T-cell (primary cell): ENCODE results near the gene D2HGDH. TPM values are rescaled to one million over a fixed set of nuclear protein-coding genes. Genes with fewer than 3 reads are reported as not detected.

ENCODE experiments used
- ATAC-seq, 4 experiments: fragments of 200-7000 bp in 3 of 4; fragments of 150-1000 bp in 1 of 4; cut with Tn5 transposase; replicated peaks in 1 of 4; 1 replicate in 3 of 4; 2 replicates in 1 of 4; pipeline ENCODE4 v1.10.0; 2021; ENCODE audit warnings: moderate library complexity in 3 of 4, mild to moderate bottlenecking in 2 of 4, moderate number of reproducible peaks in 1 of 4
- CTCF ChIA-PET, 2 donors: fragments of 300-600 bp; sonication (Branson Sonifier 250); formaldehyde crosslinking; loops; one replicate each; lab custom pipeline; 2022; ENCODE audit warnings: antibody characterized with exemption in 2 of 2; lab: Charles Lee
- POLR2A ChIA-PET, 2 donors: fragments of 300-600 bp; sonication (Branson Sonifier 250); formaldehyde crosslinking; loops; one replicate each; lab custom pipeline; 2022; ENCODE audit warnings: antibody characterized with exemption in 2 of 2; lab: Charles Lee
- DNase-seq, 35 experiments: peaks; one replicate each; pipeline versions ENCODE4 v3.0.0 to v3.0.0-alpha.2; 2013 to 2023
- H3K27ac ChIP-seq: one replicate; pipeline ENCODE4 v1.5.1; 2013; ENCODE audit warnings: low read length
- H3K27me3 ChIP-seq, 2 experiments: replicated peaks in 1 of 2; 1 replicate in 1 of 2; 2 replicates in 1 of 2; pipeline versions ENCODE4 v1.6.1 to v1.7.0; 2013; ENCODE audit warnings: low read length in 1 of 2, mixed read lengths in 1 of 2; ENCODE audit not compliant: control insufficient read depth in 2 of 2, insufficient read depth in 2 of 2; ENCODE audit errors: extremely low read depth in 1 of 2
- H3K36me3 ChIP-seq, 2 donors: 1 replicate in 1 of 2; 2 replicates in 1 of 2; pipeline versions ENCODE4 v1.6.1 to v1.7.0; 2013; ENCODE audit warnings: low read length in 1 of 2; ENCODE audit not compliant: control insufficient read depth in 2 of 2, insufficient read depth in 1 of 2; ENCODE audit errors: extremely low read depth in 1 of 2
- H3K4me1 ChIP-seq, 2 experiments: 1 replicate in 1 of 2; 2 replicates in 1 of 2; pipeline versions ENCODE4 v1.6.1 to v1.7.0; 2013; ENCODE audit warnings: low read length in 2 of 2, mixed read lengths in 1 of 2; ENCODE audit not compliant: insufficient read depth in 2 of 2, control insufficient read depth in 1 of 2; ENCODE audit errors: extremely low read depth in 1 of 2
- H3K4me3 ChIP-seq, 2 donors: 1 replicate in 1 of 2; 2 replicates in 1 of 2; pipeline versions ENCODE4 v1.5.1 to v1.7.0; 2013; ENCODE audit warnings: mild to moderate bottlenecking in 2 of 2, low read length in 1 of 2, moderate library complexity in 1 of 2; ENCODE audit not compliant: control insufficient read depth in 1 of 2; ENCODE audit errors: extremely low read depth in 1 of 2
- H3K9me3 ChIP-seq: 2 replicates; pipeline ENCODE4 v1.7.0; 2013
- H3K27ac Mint-ChIP-seq, 2 donors: one replicate each; pipeline ENCODE4 v1.8.0; 2020 to 2021; ENCODE audit warnings: mild to moderate bottlenecking in 2 of 2, mixed read lengths in 2 of 2
- H3K27me3 Mint-ChIP-seq, 2 donors: one replicate each; pipeline ENCODE4 v1.8.0; 2021 to 2022; ENCODE audit warnings: mixed read lengths in 2 of 2
- H3K36me3 Mint-ChIP-seq: one replicate; pipeline ENCODE4 v1.8.0; 2021; ENCODE audit warnings: mixed read lengths
- H3K4me1 Mint-ChIP-seq, 3 donors: one replicate each; pipeline ENCODE4 v1.8.0; 2020 to 2022; ENCODE audit warnings: mixed read lengths in 3 of 3, mild to moderate bottlenecking in 1 of 3
- H3K4me3 Mint-ChIP-seq, 3 donors: one replicate each; pipeline ENCODE4 v1.8.0; 2020 to 2022; ENCODE audit warnings: mild to moderate bottlenecking in 3 of 3, mixed read lengths in 3 of 3, moderate library complexity in 3 of 3
- H3K9me3 Mint-ChIP-seq, 3 donors: one replicate each; pipeline ENCODE4 v1.8.0; 2020 to 2022; ENCODE audit warnings: mixed read lengths in 3 of 3
- WGBS: methylation state at CpG from one replicate; pipeline ENCODE4 v1.1.5; 2013; ENCODE audit warnings: missing lambda C conversion rate; ENCODE audit not compliant: insufficient coverage; 5-methylcytosine and 5-hydroxymethylcytosine counted together
- total RNA-seq, 35 experiments: library from RNA in 6 of 35; stranded (reverse) in 6 of 35; fragments of 120-200 nt in 1 of 35; gene quantifications; one replicate each; pipeline versions ENCODE4 v1.2.1 to v1.2.4 and lab custom pipeline; 2013 to 2026

D2HGDH gene
- total RNA-seq (10 to 100 TPM; 48.6 to 58.3 (median 54.0) TPM), total RNA-seq (lab: John Stamatoyannopoulos, UW) (10.7 to 65.2 (median 44.4) reads per million in 29 experiments)
- total RNA-seq (2013): 18.6 TPM

DNA sequence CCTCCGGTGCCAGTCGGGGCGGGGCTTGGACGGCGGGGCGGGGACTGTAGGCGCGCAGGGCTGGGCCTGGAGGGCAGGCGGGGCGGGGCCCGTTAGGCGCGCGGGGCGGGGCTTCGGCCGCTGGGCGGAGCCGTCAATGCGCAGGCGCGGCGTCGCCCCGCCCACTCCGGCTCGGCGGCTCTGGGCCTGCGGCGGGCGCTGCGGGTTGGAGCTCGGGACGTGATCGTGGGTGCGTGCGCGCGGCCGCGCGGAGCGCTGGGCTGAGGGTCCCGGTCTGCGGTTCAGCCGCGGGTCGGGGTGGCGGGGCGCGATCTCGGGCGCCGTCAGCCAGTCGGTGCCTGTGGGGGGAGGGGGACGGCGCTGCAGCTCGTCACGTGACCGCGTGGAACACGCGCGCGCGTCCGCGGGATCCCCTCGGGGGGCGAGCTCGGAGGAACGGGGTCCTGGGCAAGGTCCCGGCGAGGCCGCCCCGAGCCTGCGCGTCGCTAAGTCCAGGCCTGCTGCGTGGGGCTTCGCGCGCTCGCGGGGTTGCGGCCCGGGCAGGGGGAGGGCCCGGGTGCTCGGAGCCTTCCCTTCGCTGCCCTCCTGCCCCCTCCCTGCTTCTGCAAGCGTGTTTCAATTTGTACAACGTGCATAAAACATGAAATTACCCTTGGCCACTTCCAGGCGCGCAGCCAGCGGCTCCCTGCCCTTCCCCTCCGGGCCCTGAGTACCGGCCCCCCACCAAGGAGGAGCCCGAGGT lies at the start of gene D2HGDH:
D2HGDH (plus strand) TSS at position 164 of the 742 bp plus-strand sequence. CDS start 595 bp downstream, outside the sequence.
- peaks cover 0 to 2% of the 10 kb centered on the region in 2 experiments for H3K27me3 ChIP-seq
- Mint-ChIP-seq H3K4me3 (peak within 1 kb of the TSS; percentile 73 to 86 (median 80)), H3K27me3 (no peaks in the 10 kb centered on the region), H3K27ac (peak within 1 kb of the TSS; percentile 23 to 66), H3K9me3 (no peaks in the 10 kb centered on the region), H3K4me1 (peaks cover 31 to 53% (median 44%) of the 10 kb centered on the region in 3 donors), H3K36me3 (no peaks in the 10 kb centered on the region)
- H3K36me3 ChIP-seq: peaks cover 0 to 3% of the 10 kb centered on the region in 2 donors
- ChIA-PET CTCF (interaction anchor here in 1 of 2 donors (0.6 to 1.2 kb wide), 3 partner anchors 29 to 515 kb away, joined by 3 read pairs; no protein-coding TSS in a partner anchor), POLR2A (interaction anchor here in 1 of 2 donors (0.5 to 0.7 kb wide), 2 partner anchors 32 to 33 kb away, joined by 3 read pairs; no protein-coding TSS in a partner anchor)
- DNase-seq: peak; percentile 71 to 96 (median 89)
- ATAC-seq: peak; percentile 90 to 95 (median 92)
- peak within 1 kb of the TSS; percentile 38 for H3K27ac ChIP-seq
- H3K9me3 ChIP-seq: no peaks in the 10 kb centered on the region
- under 1% methylated on average over 98 of the region's 98 CpGs for WGBS
- peaks cover 0 to 48% of the 10 kb centered on the region in 2 experiments for H3K4me1 ChIP-seq
- H3K4me3 ChIP-seq: peak within 1 kb of the TSS; percentile 73 to 83

DNA sequence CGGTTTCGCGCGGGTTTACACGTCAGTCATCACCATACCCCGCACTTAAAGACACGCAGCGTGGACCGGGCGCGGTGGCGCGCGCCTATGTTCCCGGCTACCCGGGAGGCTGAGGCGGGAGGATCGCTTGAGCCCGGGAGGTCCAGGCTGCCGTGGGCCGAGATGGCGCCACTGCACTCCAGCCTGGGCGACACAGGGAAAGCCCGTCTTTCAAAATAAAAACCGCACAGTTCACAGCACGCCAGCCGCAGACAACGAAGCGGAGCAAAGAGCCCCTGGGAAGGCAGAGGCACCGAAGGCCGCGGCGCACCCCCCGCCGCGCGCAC lies 48.1 kb upstream of the D2HGDH start:
- H3K4me3 ChIP-seq: peak overlapping the region; percentile 77 to 80

DNA sequence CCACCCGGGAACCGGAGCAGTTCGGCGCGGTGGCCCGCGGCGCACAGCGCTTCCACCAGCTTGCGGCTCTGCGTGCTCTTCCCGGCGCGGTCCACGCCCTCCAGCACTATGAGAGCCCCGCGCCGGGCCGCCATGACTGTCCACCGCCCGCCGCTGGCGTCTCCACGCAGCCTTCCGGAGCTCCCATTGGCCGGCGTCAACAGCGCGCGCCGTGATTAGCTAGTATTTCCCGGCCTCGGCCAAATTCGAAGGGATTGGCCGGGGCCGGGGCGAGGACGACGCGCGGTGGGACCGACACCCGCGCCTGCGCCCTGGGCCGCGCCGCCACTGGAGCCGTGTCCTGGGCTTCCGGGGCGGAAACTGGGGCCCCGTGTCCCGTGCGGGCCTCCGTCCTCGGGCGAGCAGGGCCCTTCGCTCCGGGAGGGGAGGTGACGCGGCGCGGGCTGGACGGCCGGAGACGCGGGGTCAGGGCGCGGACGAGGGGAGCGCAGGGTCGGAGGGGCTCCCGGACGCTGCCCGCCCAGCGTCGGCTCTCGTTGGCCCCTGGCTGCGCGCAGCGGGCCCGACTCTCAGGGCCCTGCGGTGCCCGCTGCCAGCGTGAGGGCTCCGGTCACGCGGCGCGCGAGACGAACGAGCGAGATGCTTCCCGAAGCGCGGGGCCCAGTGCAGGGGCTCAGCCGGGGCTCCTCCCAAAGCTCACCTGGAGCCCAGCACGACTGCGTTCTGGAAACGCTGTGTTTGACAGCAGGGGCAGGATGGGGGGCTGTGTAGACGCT lies 47.6 kb upstream of the D2HGDH start, which contains the start of gene DTYMK:
DTYMK (minus strand) TSS at position 166 of the 776 bp plus-strand sequence; CDS start at position 134, 32 bp downstream.
- POLR2A ChIA-PET: interaction anchor here (0.5 to 1.0 kb wide), 7 partner anchors 12 to 373 kb away, joined by 3 to 14 read pairs (median 4); partner anchors contain the start of gene ATG4B (in 1 of the 2)
- peak within 1 kb of the TSS; percentile 84 to 86 for H3K4me3 ChIP-seq
- Mint-ChIP-seq H3K9me3 (no peaks in the 10 kb centered on the region), H3K27ac (peak within 1 kb of the TSS; percentile 88 to 89), H3K27me3 (no peaks in the 10 kb centered on the region), H3K4me3 (peak within 1 kb of the TSS; percentile 86 to 94 (median 89)), H3K36me3 (peaks cover 3% of the 10 kb centered on the region), H3K4me1 (peaks cover 27 to 40% (median 36%) of the 10 kb centered on the region in 3 donors)
- CTCF ChIA-PET: interaction anchor here in 1 of 2 donors (0.6 to 2.6 kb wide), 7 partner anchors 12 to 1173 kb away, joined by 3 to 15 read pairs (median 3); partner anchors contain the start of gene ING5
- H3K27me3 ChIP-seq: no peaks in the 10 kb centered on the region
- H3K4me1 ChIP-seq: peaks cover 12 to 36% of the 10 kb centered on the region in 2 experiments
- DNase-seq (peak; percentile 89 to 97 (median 94)), ATAC-seq (peak; percentile 95 to 96 (median 96))
- WGBS: under 1% methylated on average over 102 of the region's 102 CpGs
- H3K36me3 ChIP-seq: peaks cover 3 to 21% of the 10 kb centered on the region in 2 donors
- H3K9me3 ChIP-seq: no peaks in the 10 kb centered on the region
- peak within 1 kb of the TSS; percentile 55 for H3K27ac ChIP-seq

More for the DNA sequence above, 48.1 kb upstream of the D2HGDH start:
- H3K36me3 Mint-ChIP-seq: peaks cover 7% of the 10 kb centered on the region
- H3K27me3 ChIP-seq: no peaks in the 10 kb centered on the region
- peak in 3 of 35 experiments; percentile 8 to 14 (median 13) for DNase-seq
- H3K27ac Mint-ChIP-seq: peak overlapping the region; percentile 21 to 50
- peaks cover 12 to 36% of the 10 kb centered on the region in 2 experiments for H3K4me1 ChIP-seq
- ChIA-PET CTCF (interaction anchor here in 1 of 2 donors (0.6 to 1.4 kb wide), 6 partner anchors 13 to 1172 kb away, joined by 3 to 15 read pairs (median 3); partner anchors contain the start of gene ING5), POLR2A (interaction anchor here (0.6 to 1.0 kb wide), 6 partner anchors 27 to 372 kb away, joined by 3 to 14 read pairs (median 4); partner anchors contain the start of gene ATG4B (in 1 of the 2))
- H3K27me3 Mint-ChIP-seq: no peaks in the 10 kb centered on the region
- H3K4me3 Mint-ChIP-seq: peak overlapping the region; percentile 84 to 94 (median 86)
- H3K4me1 Mint-ChIP-seq: peaks cover 27 to 40% (median 35%) of the 10 kb centered on the region in 3 donors
- peaks cover 0 to 21% of the 10 kb centered on the region in 2 donors for H3K36me3 ChIP-seq
- peak overlapping the region; percentile 24 for H3K27ac ChIP-seq
- WGBS: under 1% methylated on average over 29 of the region's 37 CpGs
- no peaks in the 10 kb centered on the region for H3K9me3 Mint-ChIP-seq
- ATAC-seq: peak; percentile 0 to 1 (median 1)
- no peaks in the 10 kb centered on the region for H3K9me3 ChIP-seq

DNA sequence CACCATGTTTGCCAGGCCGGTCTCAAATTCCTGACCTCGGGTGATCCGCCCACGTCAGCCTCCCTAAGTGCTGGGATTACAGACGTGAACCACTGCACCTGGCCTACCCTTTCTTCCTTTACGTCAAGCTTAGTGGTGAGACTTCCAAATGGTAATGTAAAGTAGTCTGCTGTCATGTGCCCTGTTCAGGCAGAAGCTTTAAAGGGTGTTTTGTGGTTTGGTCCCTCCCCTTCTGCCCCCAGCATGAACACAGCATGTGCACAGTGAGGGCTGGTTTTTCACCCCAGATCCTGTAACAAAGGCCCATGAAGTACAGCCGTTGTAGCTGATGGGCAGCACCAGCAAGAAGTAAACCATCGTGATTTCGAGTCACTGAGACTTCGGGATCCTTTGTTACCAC lies 45.1 kb upstream of the D2HGDH start:
- peak overlapping the region; percentile 41 to 94 (median 46) for H3K4me3 Mint-ChIP-seq
- Histone ChIP-seq H3K9me3 (no peaks in the 10 kb centered on the region), H3K36me3 (peaks cover 3 to 24% of the 10 kb centered on the region in 2 donors), H3K4me1 (peaks cover 12 to 36% of the 10 kb centered on the region in 2 experiments), H3K27ac (no peak overlapping the region), H3K27me3 (no peaks in the 10 kb centered on the region), H3K4me3 (no peak overlapping the region)
- DNase-seq: peak in 11 of 35 experiments; percentile 11 to 66 (median 40)
- ATAC-seq: peak in 1 of 4 experiments; percentile 24
- H3K27me3 Mint-ChIP-seq: no peaks in the 10 kb centered on the region
- peak overlapping the region; percentile 27 to 89 for H3K27ac Mint-ChIP-seq
- peaks cover 10% of the 10 kb centered on the region for H3K36me3 Mint-ChIP-seq
- WGBS: 70% methylated on average over 5 of the region's 10 CpGs
- H3K9me3 Mint-ChIP-seq: no peaks in the 10 kb centered on the region
- ChIA-PET CTCF (interaction anchor here in 1 of 2 donors (0.6 to 2.6 kb wide), 2 partner anchors 13 to 1131 kb away, joined by 3 to 9 read pairs; partner anchors contain the start of genes ANKMY1 and ING5), POLR2A (interaction anchor here in 1 of 2 donors (1.4 kb wide), 1 partner anchor 10 kb away, joined by 3 read pairs; no protein-coding TSS in a partner anchor)
- H3K4me1 Mint-ChIP-seq: peaks cover 23 to 38% (median 36%) of the 10 kb centered on the region in 3 donors

DNA sequence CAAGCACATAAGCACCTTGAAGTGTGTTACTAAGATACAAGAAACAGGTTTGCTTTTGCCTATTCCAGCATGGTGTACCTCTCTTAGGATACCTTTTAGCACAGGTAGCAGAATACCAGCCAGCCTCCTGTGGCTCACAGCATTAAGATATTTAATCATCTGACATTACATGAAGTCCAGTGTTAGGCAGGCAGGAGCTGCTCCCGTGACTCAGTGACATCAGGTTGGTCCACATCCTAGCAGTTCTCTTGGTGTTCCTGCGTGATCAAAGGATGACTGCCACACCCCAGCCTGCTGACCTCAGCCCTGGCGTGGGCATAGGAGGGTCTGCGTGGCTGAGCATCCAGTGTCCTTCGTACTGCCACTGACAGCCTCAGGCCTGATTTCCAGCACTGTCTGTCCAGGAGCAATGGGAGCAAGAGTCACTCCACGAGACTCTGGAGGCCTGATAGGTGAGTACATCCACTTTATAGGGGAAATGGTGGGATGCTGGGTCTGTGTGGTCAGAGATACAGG lies 44.2 kb upstream of the D2HGDH start:
- peaks cover 7% of the 10 kb centered on the region for H3K36me3 Mint-ChIP-seq
- DNase-seq: no peak
- H3K27me3 ChIP-seq: no peaks in the 10 kb centered on the region

More for the DNA sequence above, 44.2 kb upstream of the D2HGDH start:
- H3K27me3 Mint-ChIP-seq: no peaks in the 10 kb centered on the region
- no peak overlapping the region for H3K4me3 Mint-ChIP-seq
- CTCF ChIA-PET: no interaction called here
- Histone ChIP-seq H3K4me3 (no peak overlapping the region), H3K36me3 (peaks cover 3 to 31% of the 10 kb centered on the region in 2 donors), H3K27ac (no peak overlapping the region), H3K9me3 (no peaks in the 10 kb centered on the region), H3K4me1 (peaks cover 12 to 36% of the 10 kb centered on the region in 2 experiments)
- no peaks in the 10 kb centered on the region for H3K9me3 Mint-ChIP-seq
- peaks cover 20 to 36% (median 35%) of the 10 kb centered on the region in 3 donors for H3K4me1 Mint-ChIP-seq
- no peak for ATAC-seq
- 87% methylated on average over 6 of the region's 6 CpGs for WGBS
- peak overlapping the region in 1 of 2 donors; percentile 89 for H3K27ac Mint-ChIP-seq
- POLR2A ChIA-PET: interaction anchor here in 1 of 2 donors (0.8 kb wide), 1 partner anchor 59 kb away, joined by 12 read pairs; no protein-coding TSS in a partner anchor
